Ovary (tissue), 3 donors: ENCODE results near the gene DDX20.

ENCODE experiments used
- CTCF ChIP-seq, 3 donors: fragments of 450-650 bp in 2 of 3; fragments of 200-600 bp in 1 of 3; IDR thresholded peaks; one replicate each; pipeline versions ENCODE4 v1.5.1 to v1.8.0; 2016 to 2022; ENCODE audit warnings: antibody characterized with exemption in 3 of 3, mild to moderate bottlenecking in 1 of 3
- EP300 ChIP-seq: sonication (generic); formaldehyde crosslinking; IDR thresholded peaks from one replicate; pipeline ENCODE4 v1.6.1; 2017; ENCODE audit warnings: antibody characterized with exemption
- POLR2A ChIP-seq: fragments of 450-650 bp; IDR thresholded peaks from one replicate; pipeline ENCODE4 v1.6.1; 2017; ENCODE audit warnings: antibody characterized with exemption, mild to moderate bottlenecking, moderate library complexity
- donor health status: DM: no; HTN: no; CAD: no.

- no peak for TF ChIP-seq POLR2A
- no peak for TF ChIP-seq CTCF (IDR thresholded peaks at IDR 0.05)
- TF ChIP-seq EP300, result no peak
These were observed 32.5 kb upstream of the DDX20 start for GRCh38 chr1:111723091-111723806.
